HL-60/S4 treated with phorbol 12-myristate 13-acetate at 8.2 ng/mL for 4 days and 3 days (cell line): ENCODE measurements around the gene CRX.
"Not testable (repeated sequence)": the region's sequence is repeated elsewhere in the genome, so short reads cannot be mapped to it uniquely, and the experiment has no call there.

Experiments used
- in situ Hi-C: fragments of 300-500 bp; cut with MboI; formaldehyde crosslinking; loops from 2 replicates; pipeline ENCODE4 v1.15.0; 2022; ENCODE audit warnings: low sequenced_read_pairs

CRX gene

DNA sequence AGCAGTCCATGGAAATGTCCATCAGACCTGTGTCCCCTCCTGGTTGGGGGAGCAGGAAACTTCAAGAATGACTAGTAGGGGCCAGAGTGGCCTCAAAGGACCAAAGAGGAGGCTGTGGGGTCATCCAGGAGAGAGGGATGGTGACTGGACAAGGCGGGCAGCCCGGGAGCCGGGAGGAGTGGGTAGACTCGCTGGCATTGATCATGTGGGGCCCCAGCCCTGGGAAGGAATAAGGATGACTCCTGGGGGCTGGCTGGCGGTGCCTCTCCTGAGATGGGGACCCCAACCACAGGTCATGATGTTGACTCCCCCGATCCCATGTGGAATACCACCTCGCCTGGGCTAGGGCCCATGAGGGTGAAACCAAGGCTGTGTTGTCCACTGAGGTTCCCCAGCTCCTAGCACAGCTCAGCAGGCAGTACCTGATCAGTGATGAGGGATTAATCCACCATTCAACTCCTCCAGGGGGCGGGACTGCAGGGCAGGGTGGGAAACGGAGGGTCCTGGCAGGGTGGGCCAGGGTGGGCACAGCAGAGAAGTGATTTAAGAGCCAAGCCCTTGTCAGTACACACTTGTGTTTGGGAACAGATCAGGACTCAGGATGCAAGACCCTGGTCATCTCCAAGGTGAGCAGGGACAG is 37.0 kb downstream of the CRX start, which contains the start of gene TPRX2:
TPRX2 (plus strand) TSS at position 590 of the 640 bp plus-strand sequence; CDS start at position 602, 12 bp downstream.
- in situ Hi-C loops: not testable (repeated sequence)

DNA sequence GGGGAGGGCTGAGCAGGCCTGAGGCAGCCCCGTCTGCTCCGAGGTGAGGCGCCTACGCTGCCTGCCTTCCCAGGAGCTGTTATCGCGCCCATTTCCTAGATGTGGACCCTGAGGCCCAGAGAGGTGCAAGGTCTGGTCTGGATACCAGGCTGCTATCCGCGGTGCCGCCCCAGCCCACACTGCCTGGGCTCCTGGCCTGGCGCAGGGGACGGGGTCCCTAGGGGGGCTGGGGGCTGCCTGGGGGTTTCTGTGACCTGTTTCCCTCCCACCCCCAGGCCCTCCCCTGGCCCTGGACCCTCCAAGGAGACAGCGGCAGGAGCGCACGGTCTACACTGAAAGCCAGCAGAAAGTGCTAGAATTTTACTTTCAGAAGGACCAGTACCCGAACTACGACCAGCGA is 38.1 kb downstream of the CRX start:
- in situ Hi-C loops: not testable (repeated sequence)

DNA sequence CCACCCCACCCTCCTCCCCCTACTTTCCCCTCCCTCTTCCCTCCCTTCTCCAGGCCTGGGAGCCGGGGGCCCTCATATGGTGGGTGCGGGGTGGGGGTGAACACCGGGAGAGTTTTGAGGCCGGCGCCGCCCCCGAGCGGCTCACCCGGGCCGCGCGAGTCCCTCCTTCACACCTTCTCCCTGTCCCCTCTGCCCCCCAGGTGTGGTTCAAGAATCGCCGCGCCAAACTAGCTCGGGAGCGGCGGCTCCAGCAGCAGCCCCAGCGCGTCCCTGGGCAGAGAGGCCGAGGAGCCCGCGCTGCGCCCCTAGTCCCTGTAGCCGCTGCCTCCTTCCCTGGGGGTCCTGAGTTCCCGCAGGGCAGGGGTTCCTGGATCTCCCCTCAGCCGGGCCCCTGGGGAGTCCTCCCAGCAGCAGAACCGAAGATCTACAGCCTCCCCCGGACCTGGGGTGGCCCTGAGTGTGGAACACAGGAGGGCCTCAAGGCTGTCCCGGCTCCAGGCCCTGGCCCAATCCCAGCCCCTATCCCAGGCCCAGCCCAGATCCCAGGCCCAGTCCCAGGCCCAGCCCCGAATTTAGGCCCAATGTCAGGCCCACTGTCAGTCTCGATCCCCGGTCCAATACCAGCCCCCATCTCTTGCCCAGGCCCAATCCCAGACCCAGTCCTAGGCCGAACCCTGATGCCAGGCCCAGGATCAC is 39.0 kb downstream of the CRX start:
- in situ Hi-C loops: no loop called here

DNA sequence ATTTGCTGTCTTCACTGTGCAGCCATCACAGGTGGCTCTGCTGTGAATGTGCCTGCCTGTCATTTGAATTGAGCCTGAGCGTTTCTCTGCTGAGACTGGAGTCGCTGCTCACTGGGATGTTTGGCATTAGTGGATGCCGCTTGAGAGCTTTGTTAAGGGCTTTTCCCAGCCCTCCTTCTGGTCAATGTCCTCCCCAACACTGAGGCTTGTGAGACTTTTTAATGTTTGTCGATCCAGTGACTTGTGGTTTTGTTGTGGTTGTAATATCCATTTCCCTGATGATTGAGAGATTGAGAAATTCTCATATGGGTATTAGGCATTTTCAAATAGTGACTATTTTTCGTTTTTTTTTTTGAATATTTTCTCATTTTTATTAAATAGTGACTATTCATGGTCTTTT is 39.9 kb downstream of the CRX start:
- in situ Hi-C loops: no loop called here

DNA sequence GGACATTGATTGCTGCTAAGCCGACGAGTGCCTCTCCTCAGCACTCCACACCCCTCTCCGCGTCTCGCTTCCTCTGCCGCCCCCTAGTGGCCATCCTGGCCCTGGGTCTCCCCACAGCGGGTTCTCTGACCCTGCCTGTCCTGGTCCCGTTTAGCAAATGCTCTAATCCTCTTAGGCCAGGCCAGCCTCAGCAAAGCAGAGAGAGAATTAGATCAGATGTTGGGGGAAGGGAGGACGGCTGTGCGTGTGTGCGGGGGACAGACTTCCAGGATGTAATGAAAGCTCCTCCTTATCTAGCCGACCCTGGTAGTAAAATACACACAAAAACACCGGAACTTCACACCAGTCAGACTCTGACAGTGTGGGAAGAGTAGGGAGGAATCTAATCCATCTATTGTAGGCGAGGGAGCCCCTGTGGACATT is 41.8 kb downstream of the CRX start:
- in situ Hi-C loops: no loop called here

DNA sequence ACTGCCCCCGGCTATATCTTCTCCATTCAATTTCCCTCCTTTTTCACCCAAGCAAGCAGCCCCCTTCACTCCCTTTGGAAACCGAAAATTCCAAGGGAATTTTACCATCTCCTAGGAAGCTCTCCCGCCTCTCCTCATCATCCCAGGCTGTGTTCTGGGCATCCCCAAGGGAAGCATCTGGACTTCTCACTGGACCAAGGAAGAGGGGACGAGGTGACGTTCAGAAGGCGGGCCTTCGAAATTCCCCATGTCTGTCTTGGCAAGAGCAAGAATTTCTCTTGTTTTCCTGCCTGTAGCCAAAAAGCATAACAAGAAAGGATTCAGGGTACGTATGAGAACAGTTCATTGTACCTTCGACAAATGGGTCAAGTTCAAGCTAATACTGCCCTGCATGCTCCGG is 43.4 kb downstream of the CRX start:
- in situ Hi-C loops: no loop called here

DNA sequence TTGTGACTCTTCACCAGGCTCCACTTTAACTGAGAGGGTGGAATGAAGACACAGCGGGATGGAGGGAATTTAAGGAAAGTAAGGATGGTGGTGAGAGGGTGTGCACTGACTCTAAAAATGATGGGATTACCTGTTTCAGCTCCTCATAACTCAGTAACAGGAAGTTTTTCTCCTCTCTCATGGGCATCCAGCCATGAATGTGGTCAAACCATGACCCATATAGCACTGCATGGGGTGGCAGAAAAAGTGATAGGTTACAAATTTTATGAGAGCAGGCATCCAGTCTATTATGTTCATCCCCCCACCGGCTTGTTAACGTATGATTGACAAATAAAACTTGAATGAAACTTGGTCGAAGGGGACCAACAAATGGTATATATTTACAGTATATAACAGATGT is 57.2 kb downstream of the CRX start:
- in situ Hi-C loops: no loop called here

DNA sequence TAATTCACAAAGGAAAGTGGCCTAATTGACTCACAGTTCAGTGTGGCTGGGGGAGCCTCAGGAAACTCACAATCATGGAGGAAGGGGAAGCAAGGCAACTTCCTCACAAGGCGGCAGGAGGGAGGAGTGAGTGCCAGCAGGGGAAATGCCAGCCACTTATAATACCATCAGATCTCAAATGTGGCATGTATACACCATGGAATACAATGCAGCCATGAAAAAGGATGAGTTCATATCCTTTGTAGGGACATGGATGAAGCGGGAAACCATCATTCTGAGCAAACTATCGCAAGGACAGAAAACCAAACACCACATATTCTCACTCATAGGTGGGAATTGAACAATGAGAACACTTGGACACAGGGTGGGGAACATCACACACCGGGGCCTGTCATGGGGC is 57.6 kb downstream of the CRX start:
- in situ Hi-C loops: not testable (repeated sequence)

DNA sequence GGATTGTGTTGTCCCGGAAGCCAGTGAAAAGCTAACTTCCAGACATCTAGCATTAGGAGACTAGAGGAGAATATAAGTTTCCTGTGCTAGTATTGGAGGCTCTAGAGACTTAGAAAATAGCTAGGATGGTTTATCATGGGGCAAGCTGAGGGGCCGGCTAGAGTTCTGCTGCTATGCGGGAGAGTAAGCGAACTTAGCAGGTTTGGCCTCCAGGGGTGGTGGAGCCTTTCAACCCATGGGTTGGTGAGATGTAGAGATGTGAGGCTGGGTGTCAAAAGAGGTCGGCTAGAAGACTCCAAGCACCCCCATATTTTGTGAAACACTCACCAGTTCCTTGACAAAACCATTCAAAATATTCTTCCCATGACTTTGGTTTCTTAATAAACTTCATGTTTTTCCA is 60.0 kb downstream of the CRX start:
- in situ Hi-C loops: no loop called here

DNA sequence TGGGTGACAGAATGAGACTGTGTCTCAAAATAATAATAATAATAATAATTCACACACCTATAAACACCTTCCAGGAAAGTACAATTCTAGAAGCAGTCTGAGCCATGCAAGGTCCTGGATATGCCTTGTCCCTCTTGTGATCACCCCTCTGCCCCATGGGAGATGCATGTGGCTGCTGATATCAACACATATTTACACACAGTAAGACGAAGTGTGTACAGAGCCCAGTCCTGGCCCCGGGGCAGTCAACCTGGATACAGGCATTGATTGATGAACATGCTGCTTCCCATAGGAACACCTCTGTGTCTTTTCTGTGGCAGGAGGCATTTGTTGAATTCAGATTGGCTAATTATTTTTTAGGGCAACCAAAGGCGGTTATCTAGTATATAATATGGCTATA is 61.2 kb downstream of the CRX start:
- in situ Hi-C loops: no loop called here

DNA sequence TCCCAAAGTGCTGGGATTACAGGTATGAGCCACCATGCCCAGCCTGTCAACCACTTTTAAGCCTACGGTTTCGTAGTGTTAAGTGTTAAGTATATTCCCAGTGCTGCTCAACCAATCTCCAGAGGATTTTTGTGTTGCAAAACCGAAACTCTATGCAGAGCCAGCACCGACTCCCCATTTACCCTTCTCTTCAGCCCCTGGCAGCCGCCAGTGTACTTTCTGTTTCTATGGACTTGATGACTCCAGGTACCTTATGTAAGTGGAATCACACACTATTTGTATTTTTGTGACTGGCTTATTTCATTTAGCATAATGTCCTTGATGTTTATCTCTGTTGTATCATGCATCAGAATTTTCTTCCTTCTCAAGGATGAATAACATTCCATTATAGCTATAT is 63.3 kb downstream of the CRX start:
- in situ Hi-C loops: no loop called here

DNA sequence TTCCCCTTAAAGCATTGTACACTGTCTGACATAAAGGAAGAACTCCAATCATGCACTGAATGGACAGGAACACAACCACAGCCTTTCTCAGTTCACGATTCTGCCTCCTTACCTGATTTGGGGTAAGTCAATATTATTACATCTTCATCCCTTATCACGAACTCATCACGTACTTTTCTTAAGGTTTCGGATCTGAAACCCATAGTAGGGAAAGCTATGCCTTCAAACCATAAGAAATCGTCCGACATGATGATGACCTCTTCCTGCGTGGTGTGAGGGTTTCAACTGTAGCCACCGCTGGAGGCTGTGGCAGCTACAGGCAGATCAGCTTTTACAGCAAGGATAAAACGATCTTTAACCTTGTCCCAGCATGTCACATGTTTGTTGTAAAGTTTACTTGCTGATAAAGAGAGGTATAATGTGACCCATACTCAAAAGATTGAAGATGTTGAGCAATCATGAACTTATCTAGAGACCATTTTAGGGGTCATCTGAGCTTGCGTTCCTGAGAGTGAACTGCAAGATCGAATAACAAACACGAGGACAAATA is 64.3 kb downstream of the CRX start, which contains the start of gene SULT2A1:
SULT2A1 (minus strand) TSS at position 306 of the 550 bp plus-strand sequence; CDS start at position 248, 58 bp downstream.
- in situ Hi-C loops: no loop called here

DNA sequence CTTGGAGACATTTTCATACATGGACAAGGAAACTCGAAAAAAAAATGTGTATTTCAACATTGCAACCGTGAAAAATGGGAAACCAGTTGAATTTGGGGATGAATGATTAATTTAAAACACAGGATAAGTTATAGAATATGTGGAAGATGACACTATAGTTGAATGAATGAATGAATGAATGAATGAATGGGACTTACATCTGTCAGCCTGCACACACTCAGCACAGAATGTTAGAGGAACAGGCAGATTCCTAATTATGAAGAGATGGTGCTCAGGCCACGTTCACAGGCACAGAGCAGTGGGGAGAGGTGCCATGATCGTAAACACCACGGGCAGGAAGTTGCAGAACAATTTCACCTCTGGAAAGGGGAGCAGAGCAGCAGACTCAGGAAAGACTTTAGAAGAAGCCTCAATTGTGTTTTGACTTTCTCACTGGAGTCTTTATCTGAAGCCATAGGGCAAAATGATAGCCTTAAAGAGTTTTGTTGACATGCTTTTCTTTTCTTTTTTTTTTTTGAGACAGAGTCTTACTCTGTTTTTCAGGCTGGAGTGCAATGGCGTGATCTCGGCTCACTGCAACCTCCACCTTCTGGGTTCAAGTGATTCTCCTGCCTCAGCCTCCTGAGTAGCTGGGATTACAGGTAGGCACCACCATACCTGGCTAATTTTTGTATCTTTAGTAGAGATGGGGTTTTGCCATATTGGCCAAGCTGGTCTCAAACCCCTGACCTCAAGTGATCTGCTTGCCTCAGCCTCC is 69.3 kb downstream of the CRX start:
- in situ Hi-C loops: no loop called here

DNA sequence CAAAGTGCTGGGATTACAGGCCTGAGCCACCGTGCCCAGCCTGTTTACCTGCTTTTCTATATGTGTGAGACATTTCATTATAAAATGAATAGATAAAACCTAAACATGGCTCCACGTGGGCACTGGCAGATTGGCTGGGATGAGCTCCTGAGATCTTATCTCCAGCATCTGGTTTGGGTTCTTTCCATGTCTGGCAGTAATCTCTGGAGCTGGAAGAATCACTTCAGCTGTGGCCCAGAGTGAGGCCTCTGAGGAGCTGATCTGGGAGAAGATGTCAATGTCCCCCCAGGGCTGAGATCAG is 69.8 kb downstream of the CRX start:
- in situ Hi-C loops: no loop called here

DNA sequence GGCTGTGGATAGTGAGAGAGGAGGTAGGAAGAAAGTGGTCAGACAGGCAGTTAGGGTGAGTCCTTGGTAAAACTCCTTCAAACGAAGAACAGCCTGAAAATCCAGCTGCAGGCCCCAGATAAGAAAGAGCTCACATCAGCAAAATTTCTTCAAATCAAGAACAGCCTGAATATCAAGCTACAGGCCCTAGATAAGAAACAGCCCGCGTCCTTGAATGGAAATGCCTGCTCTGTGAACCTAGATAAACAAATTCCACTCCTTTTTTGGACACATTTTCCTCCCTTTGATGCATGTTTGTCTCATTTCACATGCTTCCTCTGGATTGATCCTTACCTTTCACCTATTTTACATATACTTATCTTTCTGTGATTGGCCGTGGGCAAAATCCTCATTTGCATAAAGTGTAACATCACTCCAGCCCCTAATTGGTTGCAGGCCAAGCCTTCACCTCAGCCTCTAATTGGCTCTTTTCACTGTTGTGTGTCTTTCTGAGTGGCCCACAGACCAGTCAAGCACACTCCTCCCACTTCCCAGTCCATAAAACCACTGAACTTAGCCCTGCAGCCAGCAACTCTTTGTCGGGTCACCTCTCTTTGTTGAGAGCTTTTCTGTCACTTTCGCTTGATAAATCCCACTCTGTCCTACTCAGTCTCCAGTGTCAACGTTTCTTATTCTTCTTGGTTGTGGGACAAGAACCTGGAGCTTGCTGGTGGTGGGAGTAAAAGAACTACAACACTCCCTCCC is 70.4 kb downstream of the CRX start:
- in situ Hi-C loops: no loop called here
